GM18907 (cell line): ENCODE measurements around the gene C1orf115.
"Not testable (repeated sequence)": the region's sequence is repeated elsewhere in the genome, so short reads cannot be mapped to it uniquely, and the experiment has no call there.

Experiments
- ATAC-seq: cut with Tn5 transposase; IDR thresholded peaks from one replicate; pipeline ENCODE4 v1.9.1; 2021; ENCODE audit warnings: mild to moderate bottlenecking, moderate library complexity; ENCODE audit not compliant: unreplicated experiment

Gene C1orf115

DNA sequence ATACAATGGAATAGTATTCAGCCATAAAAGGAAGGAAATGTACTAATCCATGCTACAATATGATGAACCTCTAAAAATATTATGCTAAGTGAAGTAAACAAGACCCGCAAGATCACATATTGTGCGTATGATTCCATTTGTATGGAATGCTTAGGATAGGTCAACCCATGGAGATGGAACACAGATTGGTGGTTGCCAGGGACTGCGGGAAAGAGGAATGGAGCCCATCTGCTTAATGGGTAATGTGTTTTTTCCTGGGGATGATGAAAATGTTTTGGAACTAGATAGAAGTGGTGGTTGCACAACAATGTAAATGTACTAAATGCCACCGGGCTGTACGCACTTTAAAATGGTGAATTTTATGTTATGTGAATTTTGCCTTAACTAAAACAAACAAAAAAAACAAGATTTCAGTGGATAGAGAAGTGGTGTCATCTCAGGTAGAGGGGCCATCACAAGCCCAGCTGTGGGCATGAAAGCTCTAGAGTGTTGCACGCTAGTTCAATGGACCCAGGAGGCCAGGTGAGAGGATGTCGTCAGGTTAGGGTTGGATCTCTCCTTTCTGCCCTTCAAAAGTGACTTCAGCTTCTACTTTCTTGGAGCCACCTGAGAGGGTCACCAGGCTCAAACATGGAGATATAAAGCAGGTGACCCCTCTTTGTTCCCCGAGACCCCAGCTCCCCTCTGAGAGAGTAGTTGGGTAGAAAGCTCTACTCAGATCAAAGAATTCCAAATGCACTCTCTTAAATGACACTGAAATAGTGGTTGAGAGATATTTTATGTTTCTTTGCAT lies 2.5 kb downstream of the C1orf115 start:
- no peak for ATAC-seq

DNA sequence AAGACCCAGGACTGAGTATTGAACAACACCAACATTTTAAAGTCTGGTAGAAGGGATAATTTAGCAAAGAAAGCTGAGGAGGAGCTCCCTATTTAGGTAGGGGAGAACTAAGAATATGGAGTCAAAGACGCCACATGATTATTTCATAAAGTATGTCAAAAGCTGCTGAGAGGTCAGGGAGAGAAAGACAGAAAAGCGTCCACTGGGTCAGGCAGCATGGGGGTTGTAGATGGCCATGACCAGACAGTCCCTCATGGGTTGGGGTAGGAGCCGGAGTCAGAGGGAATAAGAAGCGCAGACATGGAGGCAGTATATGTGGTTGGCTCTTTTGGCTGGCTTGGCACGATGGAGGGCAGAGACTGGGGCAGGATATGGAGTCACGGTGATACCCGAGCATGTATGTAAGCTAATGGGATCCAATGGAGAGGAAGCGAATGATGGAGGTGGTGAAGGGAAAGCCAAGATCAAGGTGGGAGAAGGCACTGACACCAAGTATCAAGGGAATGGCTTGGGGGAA lies 4.8 kb downstream of the C1orf115 start:
- ATAC-seq = no peak

DNA sequence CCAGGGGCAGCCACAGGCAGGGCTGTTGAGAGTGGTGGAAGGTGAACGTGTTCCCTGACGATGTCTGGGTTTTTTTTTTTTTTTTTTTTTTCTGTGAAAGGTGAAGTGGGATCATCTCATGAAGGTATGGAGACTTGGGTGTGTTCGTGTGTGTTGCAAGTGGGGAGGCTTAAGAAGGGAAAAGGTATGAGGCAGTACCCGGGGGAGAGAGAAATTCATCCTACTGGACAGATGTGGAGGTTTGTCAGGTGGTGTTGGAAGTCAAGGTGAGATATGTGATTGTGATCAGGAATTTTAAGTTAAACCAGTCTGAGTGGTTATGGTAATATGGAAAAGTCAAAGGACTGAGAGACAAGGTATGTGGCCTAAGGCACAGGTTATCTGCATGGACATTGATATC lies 5.3 kb downstream of the C1orf115 start:
- no peak for ATAC-seq

DNA sequence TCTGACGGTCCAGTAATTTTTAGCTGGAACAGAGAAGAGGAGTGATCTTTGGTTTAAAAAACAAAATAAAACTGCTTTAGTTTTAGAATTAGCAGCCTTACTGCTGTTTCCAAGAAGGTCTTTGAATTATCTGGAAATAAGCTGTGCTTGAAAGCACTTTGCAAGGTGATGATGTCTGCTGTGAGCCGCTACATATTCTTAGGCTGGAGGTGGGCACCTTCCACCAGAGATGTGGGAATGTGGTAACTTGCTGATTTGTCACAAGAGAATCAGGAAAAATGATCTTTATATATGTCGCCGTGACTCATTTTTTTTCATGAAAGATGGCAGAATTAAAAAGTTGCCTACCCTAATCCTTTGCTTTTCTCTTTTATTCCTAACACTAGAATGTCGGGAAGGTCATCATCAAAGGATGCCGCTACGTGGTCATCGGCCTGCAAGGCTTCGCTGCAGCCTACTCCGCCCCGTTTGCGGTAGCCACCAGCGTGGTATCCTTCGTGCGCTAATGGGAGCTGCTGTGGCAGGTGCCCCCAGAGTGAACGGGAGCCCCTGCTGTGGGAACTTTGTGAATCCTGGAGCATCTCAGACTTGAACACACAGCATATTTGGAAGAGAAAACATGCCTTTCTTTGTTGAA lies 6.2 kb downstream of the C1orf115 start:
- ATAC-seq = no peak

DNA sequence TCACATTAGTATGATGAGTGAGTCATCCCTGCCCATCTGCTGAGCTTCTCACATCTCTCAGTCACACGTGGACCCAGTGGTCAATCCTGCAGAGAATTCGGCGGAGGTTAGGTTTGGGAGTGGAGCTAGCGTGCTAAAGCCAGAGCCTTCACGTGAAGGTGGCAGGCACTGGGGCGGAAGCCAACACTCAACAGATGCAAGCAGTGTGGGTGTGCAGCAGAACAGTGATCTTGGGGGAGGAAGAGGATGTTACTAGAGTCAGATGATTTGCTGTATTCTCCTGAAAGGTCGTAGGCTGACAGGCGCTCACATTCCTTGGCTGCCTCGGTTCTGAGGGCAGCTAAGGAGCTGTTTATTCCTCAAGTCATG lies 6.7 kb downstream of the C1orf115 start:
- ATAC-seq = no peak

DNA sequence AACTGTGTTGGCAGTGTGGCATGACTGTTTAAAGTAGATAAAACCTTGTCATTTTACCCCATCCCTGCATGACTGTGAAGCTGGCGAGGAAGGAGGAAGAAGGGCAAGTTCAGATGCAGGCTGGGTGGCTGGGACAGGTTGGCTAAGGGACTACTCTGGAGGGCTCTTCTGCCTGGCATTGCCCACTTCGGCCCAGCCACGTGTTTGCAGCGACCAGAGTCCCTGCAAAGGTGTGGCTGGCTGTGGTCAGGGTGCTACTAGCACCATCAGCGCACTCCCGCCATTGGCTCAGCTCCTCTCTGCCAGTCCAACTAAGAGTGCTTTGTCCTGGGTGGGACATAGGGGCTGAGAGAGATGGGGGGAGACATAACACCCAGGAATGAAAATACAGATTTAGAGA lies 7.2 kb downstream of the C1orf115 start:
- ATAC-seq = no peak

DNA sequence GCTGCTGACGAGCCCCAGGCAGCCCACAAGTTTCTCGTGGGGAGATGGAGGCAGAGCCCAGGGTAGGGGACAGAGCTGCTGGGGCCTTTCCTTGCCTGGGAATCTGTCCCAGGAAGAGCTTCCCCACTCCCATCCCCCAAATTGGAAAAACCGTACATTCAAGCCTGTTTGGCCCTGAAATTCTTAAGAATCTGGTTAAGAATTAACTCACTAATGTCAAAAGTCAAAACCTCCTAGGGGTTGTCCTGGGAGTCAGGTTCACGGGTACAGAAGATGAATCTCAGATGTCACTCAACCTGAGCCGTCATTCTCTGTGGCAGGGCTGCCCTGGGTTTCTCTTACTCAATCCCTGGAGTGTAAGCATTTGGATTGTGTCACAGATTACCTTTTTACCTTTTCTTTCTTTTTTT lies 8.4 kb downstream of the C1orf115 start:
- no peak for ATAC-seq

DNA sequence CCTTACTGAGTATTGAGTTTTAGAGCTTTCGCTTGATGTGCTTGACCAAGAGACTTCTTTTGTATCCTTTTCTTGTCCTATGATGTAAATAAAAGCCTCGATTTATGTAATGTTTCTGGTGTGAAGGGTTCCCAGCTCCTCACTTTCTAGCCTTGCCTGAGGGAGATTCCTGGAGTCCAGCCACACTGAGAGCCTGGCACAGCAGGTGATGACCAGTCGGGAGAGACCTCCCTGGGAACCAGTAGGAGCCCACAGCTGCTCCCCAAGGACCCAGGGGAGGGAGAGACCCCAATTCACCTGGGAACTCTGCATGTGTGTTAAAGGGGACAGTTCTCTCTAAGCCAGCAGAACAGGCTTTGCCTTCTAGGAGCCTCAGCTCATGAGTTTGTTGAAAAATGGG lies 8.9 kb downstream of the C1orf115 start:
- ATAC-seq = no peak

DNA sequence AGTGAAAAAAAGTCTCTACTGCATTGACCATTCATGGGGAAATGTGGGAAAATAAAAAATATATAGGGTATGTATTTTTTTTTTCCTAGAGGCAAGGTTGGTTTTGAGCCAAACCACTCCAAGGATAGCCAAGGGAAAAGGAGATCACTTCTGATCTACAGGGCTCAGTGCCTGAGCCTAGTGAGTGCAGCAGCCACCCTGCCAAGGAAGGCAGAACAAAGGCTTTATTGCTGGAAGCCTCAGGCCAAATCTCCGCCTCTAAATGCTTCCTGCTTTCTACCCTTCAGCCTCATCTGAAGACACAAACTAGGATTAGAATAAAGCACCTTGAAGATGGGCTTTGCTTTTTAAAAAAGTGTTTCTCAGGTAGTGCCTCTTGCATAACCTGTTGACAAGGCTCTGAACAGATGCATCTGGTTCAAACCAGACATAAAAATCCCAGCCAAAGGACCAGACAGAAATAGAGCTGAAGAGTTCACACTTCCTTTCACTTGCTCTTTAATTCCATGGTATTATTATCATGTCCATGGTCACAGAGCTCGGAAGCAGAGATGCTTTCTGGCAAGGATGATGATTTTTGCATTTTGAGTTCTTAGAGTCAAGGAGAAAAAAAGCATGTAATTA lies 10.5 kb downstream of the C1orf115 start:
- no peak for ATAC-seq

DNA sequence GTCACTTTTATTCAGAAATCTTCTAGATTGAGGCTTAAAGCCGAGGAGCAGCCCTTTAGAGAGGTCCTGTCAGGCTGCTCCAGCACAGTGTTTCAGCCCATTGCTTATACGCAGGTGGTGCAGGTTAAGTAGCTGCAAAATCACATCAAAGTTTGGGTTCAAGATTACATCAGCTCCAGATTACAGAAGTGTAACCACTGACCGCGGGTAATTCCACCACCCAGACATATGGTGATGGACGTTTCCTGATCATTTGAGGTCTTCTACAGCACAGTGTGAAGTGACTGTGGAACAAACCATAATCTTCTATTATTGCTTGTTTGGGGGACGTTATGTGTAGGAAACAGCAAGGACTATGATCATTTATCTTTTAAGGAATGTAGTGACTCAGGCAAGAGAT lies 11.8 kb downstream of the C1orf115 start:
- no peak for ATAC-seq

DNA sequence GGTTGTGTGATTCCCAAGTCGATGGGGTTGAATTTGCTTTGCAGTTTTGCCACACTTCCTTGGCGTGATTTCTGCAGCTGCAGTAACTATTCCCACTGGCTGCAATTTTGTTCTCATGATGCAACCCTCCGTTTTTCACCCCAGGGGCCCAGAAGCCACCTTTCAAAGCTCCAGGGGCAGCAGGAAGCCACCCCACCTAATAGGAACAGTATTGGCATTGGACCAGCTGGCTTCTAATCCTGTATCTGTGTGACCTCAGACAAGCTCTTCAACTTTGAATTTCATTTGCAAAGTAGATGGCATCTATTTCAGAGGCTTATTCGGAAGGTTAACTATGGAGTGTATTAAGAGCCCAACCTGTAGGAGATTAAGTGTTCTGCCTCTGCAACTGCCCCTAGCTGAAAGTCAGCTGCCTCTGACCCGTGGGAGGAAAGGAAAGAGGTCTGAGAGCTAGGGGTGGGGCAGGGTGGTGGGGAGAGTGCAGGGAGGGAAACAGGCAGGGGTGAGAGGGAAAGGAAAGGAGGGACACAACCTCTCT lies 12.6 kb downstream of the C1orf115 start:
- no peak for ATAC-seq

DNA sequence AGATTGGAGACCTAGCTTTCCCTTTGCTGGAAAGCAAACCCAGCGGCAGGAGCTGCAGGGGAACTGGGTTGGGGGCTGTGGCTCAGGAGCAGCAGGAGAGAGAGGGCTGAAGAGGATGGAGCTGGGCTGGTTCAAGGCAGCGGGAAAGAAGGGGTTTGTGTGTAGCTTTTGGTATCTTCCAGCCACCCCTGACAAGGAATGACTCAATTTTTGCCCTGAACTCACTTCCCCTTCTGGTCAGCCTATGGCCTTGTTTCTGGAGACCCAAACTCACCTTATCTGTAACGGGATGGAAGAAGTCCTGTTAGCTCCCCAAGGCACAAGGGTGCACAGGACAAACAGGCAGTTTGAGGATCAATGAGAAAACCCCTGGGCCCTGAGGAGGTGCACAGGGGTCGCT lies 13.1 kb downstream of the C1orf115 start:
- ATAC-seq = no peak

DNA sequence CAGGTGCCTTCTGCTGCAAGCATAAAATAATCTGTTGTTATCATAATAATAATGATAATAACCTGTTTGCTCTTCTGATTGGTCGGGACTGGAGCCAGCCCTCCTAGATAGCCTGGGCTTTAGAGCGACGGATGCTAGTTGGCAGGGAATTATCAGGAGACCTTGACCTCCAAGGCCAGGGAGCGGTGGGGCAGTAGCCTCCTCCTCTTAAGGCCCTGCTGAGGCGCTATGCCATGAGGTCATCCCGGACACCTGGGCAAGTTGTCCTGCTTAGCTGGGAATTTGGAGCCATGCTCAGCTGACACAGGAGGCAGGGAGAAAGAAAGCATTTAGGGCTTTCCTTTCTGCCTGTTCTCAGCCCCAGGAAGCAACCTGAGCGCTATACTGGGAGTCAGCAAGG lies 15.6 kb downstream of the C1orf115 start:
- ATAC-seq = no peak

DNA sequence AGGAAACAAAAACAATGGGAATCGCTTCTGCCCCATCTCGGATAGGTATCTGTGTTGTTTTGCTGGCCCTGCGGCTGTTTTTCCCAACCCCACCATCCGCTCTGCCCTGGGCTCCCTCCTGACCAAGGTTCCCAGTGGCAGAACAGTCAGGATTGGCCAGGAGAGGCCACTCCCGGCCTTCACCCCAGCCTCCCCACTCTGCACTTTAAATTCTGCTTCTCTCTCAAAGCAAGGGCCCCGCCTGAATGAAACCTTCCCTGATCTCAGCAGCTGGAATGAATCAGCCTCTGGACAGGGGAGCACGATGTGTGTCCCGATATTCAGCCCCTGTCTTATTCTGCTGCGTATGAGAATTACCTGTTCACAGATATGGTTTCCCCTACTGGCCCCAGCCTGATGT lies 16.3 kb downstream of the C1orf115 start:
- ATAC-seq = no peak

DNA sequence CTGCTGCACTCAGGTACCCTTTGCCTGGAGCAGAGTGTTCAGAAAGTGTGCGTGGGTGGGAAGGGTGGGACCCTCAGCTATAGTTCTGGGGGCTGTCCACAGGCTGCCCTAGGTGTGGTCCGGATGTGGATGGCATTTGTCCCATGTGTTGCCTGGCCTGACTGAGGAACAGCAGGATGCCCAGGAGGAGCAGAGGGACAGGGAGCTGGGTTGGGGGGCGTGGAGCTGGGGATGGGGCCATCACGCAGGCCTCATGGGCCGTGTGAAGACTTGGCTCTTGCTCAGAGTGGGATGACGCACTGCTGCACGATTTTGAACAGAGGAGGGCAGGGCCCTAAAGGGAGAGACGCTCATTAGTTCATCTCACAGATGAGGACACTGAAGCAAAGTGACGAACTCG lies 17.0 kb downstream of the C1orf115 start:
- ATAC-seq = no peak

DNA sequence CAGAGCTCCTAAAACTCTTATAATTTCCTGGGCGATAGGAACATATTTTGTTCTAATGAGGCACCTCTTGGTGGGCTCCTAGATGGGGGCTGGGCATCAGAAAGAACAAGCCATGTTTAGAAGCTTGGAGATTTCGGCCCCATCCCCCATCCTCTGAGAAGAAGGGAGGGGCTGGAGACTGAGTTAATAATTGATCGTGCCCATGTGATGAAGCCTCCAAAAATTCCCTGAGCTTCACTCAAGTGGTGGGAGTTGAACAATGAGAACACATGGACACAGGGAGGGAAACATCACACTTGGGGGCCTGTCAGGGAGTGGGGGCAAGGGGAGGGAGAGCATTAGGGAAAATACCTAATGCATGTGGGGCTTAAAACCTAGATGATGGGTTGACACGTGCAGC lies 18.1 kb downstream of the C1orf115 start:
- ATAC-seq = no peak

DNA sequence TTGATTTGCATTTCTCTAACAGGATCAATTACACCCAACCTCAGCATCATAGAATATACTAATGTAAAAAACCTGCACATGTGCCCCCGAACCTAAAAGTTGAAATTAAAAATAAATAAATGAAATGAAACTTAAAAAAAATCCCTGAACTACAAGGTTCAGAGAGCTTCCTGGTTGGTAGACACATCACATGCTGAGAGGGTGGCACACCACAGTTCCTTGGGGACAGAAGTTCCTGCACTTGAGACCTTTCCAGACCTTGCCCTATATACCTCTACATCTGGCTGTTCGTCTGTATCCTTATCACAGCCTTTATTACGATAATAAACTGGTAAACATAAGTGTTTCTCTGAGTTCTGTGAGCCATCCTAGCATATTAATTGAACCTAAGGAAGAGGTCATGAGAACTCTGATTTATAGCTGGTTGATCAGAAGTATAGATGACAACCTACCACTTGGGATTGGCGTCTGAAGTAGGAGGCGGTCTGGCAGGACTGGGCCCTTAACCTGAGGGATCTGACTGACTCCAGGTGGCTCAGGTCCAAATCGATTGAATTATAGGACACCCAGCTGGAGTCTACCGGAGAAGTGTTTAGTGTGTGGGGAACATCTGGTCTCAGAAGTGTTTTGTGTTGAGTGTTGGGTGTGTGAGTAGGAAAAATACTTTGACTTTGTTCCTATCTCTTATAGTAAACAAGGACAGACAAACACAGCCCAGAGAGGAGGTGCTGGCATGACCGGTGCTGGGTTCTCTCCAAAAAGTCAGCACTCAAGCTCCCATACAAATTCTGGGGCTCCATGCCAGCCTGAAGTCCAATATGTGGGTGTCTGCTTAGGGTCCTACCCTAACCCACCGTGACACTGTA lies 19.0 kb downstream of the C1orf115 start:
- no peak for ATAC-seq

DNA sequence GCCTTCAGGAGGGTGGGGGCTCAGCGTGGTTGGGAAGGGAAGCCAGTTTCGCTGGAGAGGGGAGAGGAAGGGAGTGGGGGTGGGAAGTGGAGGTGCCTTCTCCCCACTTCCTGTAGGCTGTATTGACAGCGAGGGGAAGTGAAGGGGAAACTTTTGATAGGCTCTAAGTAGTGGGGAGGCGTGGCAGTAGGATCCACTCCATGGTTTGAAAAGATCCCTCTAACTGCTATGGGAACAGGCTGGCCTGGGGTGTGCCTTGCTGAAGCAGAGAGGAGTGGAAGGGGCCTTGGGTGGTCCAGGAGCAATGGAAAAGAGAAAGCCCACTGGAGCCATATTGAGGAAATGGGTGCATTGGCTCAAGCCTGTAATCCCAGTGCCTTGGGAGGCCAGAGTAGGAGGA lies 20.2 kb downstream of the C1orf115 start:
- ATAC-seq = no peak

DNA sequence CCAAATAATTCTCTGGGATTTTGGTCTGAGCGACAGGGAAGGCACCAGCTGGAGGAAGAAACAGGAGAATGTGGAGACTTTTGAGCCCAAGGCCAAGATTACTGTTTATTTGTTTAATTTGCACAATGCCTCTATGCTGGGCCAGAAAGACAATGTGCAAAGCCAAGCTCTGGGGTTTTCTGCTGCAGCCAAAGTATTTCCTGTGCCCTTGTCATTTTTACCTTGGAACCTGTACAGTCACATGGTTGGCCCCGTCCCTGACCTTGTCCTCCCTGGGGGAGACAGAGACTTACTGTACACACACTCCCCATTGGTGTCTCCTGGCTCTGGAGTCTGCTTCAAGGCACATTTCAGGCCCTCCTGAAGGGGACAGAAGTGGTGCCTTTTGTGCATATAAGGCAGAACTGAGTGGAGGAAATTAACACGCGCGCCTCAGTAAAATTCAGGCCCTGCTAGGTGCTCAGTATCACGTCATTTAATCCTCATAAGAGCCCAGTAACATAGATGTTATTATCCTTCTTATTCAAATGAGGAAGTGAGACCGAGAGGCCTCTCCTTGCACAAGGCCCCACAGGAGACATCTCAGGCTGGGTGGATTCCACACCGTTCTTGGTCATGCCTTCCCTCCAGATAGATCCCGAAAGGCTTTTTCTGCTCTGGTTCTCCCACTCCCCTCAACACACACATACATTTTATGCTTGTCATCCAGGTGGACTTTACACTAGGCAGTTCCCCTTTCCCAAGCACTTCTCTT lies 21.1 kb downstream of the C1orf115 start:
- ATAC-seq = peak; percentile 76

DNA sequence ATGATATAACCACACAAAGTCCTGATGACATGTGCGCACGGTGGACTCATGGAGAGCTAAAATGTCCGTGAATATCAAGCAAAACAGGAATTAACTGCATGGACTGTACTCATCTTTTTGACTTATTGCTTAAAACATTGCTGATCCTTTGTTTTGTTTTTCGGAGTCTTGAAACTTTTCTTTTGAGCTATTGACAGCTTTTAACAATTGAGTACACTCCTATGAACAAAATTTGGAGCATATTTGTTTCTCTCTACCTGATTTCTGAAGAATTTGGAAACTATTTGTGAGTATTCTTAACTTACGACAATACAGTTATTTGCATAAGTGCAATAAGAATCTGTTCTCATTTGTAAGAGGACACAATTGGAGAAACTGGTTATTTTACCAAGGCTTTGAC lies 25.8 kb downstream of the C1orf115 start:
- ATAC-seq = not testable (repeated sequence)
